ENCODE results near the gene PTER.

PTER gene

GRCh38 chr10:16436758-16437539, at the start of gene PTER:
TSS of gene PTER (plus strand) at chr10:16437010. CDS start at chr10:16484385, 47,375 bp downstream.
- TF ChIP-seq CTCF (IDR thresholded peaks at IDR 0.05; ENCODE audit: extremely low read depth, insufficient read depth, missing control alignments), result no peak
- peak; percentile 90 for DNase-seq (ENCODE audit: low spot score)
- in situ Hi-C loops (cut with MboI; ENCODE audit: low pct_unique_long_range_greater_than_20kb, low sequenced_read_pairs, unreplicated experiment), result no loop called here

GRCh38 chr10:16392531-16393069, 44.2 kb upstream of the PTER start:
- in situ Hi-C loops (cut with MboI; ENCODE audit: low pct_unique_long_range_greater_than_20kb, low sequenced_read_pairs, unreplicated experiment), result no loop called here
- no peak for TF ChIP-seq CTCF (IDR thresholded peaks at IDR 0.05; ENCODE audit: extremely low read depth, insufficient read depth, missing control alignments)
- no peak for DNase-seq (ENCODE audit: low spot score)

- no peak for DNase-seq (ENCODE audit: low spot score)
- TF ChIP-seq CTCF (IDR thresholded peaks at IDR 0.05; ENCODE audit: extremely low read depth, insufficient read depth, missing control alignments), result no peak
- in situ Hi-C loops (cut with MboI; ENCODE audit: low pct_unique_long_range_greater_than_20kb, low sequenced_read_pairs, unreplicated experiment), result no loop called here
These were observed 43.4 kb upstream of the PTER start for GRCh38 chr10:16393271-16393858.

- no peak for TF ChIP-seq CTCF (IDR thresholded peaks at IDR 0.05; ENCODE audit: extremely low read depth, insufficient read depth, missing control alignments)
- DNase-seq (ENCODE audit: low spot score), result no peak
- in situ Hi-C loops (cut with MboI; ENCODE audit: low pct_unique_long_range_greater_than_20kb, low sequenced_read_pairs, unreplicated experiment), result no loop called here
These were observed 35.4 kb upstream of the PTER start for GRCh38 chr10:16401416-16401815.

GRCh38 chr10:16408379-16408778, 28.4 kb upstream of the PTER start:
- in situ Hi-C loops (cut with MboI; ENCODE audit: low pct_unique_long_range_greater_than_20kb, low sequenced_read_pairs, unreplicated experiment), result no loop called here
- TF ChIP-seq CTCF (IDR thresholded peaks at IDR 0.05; ENCODE audit: extremely low read depth, insufficient read depth, missing control alignments), result no peak
- DNase-seq (ENCODE audit: low spot score), result no peak

- no peak for DNase-seq (ENCODE audit: low spot score)
- in situ Hi-C loops (cut with MboI; ENCODE audit: low pct_unique_long_range_greater_than_20kb, low sequenced_read_pairs, unreplicated experiment), result no loop called here
- no peak for TF ChIP-seq CTCF (IDR thresholded peaks at IDR 0.05; ENCODE audit: extremely low read depth, insufficient read depth, missing control alignments)
These were observed 19.5 kb upstream of the PTER start for GRCh38 chr10:16417341-16417740.
